Endothelial cell of umbilical vein (primary cell): ENCODE results near the gene RAB7A. TPM values are rescaled to one million over a fixed set of nuclear protein-coding genes. Genes with fewer than 3 reads are reported as not detected.
"Not testable (repeated sequence)": the region's sequence is repeated elsewhere in the genome, so short reads cannot be mapped to it uniquely, and the experiment has no call there.

ENCODE experiments used
- BruUV-seq: library from RNA; stranded (reverse); fragments of 400-500 nt; replicated peaks from 2 replicates; lab custom pipeline; 2021; lab: Mats Ljungman, UMichigan
- CTCF ChIA-PET: fragments of 300-600, 350-600 bp; sonication (Branson Sonifier 250); formaldehyde crosslinking; loops from one replicate; lab custom pipeline; 2021; ENCODE audit warnings: antibody characterized with exemption, inconsistent platforms; lab: Charles Lee
- POLR2A ChIA-PET: fragments of 300-600, 350-600 bp; sonication (Branson Sonifier 250); formaldehyde crosslinking; loops from one replicate; lab custom pipeline; 2021; ENCODE audit warnings: antibody characterized with exemption, inconsistent platforms; lab: Charles Lee
- DNase-seq: peaks from one replicate; pipeline ENCODE4 v3.0.0-alpha.2; 2011; ENCODE audit warnings: low read depth, low spot score
- FAIRE-seq: peaks from 2 replicates; lab custom pipeline; 2011; peaks lifted over from hg19 to GRCh38; lab: Jason Lieb, UNC
- H2AFZ ChIP-seq: 2 replicates; pipeline ENCODE4 v1.6.0; 2012; ENCODE audit warnings: low read depth, low read length, control low read depth, inconsistent platforms
- H3K27ac ChIP-seq: 2 replicates; pipeline ENCODE4 v1.5.1; 2011; ENCODE audit warnings: low read depth, mild to moderate bottlenecking, control low read depth, low read length, moderate library complexity; ENCODE audit not compliant: insufficient read depth
- H3K27me3 ChIP-seq, 2 experiments: 2 replicates each; pipeline versions ENCODE4 v1.6.0 to v1.6.1; 2011; ENCODE audit warnings: low read length in 2 of 2, mixed read lengths in 1 of 2; ENCODE audit not compliant: control insufficient read depth in 2 of 2, insufficient read depth in 2 of 2
- H3K36me3 ChIP-seq, 2 experiments: 2 replicates in 1 of 2; 3 replicates in 1 of 2; pipeline ENCODE4 v1.5.1; 2011; ENCODE audit warnings: low read length in 2 of 2, mild to moderate bottlenecking in 1 of 2, moderate library complexity in 1 of 2; ENCODE audit not compliant: control insufficient read depth in 2 of 2, insufficient read depth in 2 of 2; ENCODE audit errors: extremely low read depth in 1 of 2
- H3K4me1 ChIP-seq: 3 replicates; pipeline ENCODE4 v1.5.1; 2011; ENCODE audit warnings: mild to moderate bottlenecking, low read length; ENCODE audit not compliant: control insufficient read depth, insufficient read depth; ENCODE audit errors: extremely low read depth
- H3K4me2 ChIP-seq: 2 replicates; pipeline ENCODE4 v1.6.1; 2011; ENCODE audit warnings: low read length, control low read depth, mixed read lengths; ENCODE audit not compliant: insufficient read depth
- H3K4me3 ChIP-seq, 3 experiments: fragments of 200-600 bp in 1 of 3; sonication (generic), shearing (Covaris generic) in 1 of 3; replicated peaks in 1 of 3; 2 replicates each; pipeline ENCODE4 v1.5.1; 2011 to 2016; ENCODE audit warnings: control low read depth in 3 of 3, low read length in 3 of 3, mild to moderate bottlenecking in 2 of 3, inconsistent platforms in 1 of 3, low read depth in 1 of 3, moderate library complexity in 1 of 3; ENCODE audit not compliant: insufficient read depth in 1 of 3
- H3K79me2 ChIP-seq: 2 replicates; pipeline ENCODE4 v1.6.0; 2012; ENCODE audit warnings: low read length, inconsistent platforms; ENCODE audit not compliant: control insufficient read depth, insufficient read depth
- H3K9ac ChIP-seq: replicated peaks from 2 replicates; pipeline ENCODE3; 2011; ENCODE audit warnings: low read length, control low read depth; ENCODE audit not compliant: insufficient read depth; ENCODE audit errors: extremely low read depth
- H3K9me1 ChIP-seq: replicated peaks from 3 replicates; pipeline ENCODE4 v1.6.0; 2011; ENCODE audit warnings: mild to moderate bottlenecking, low read length; ENCODE audit not compliant: control insufficient read depth, insufficient read depth; ENCODE audit errors: extremely low read depth
- H3K9me3 ChIP-seq: replicated peaks from 2 replicates; pipeline ENCODE4 v1.5.1; 2012; ENCODE audit warnings: low read length, inconsistent platforms; ENCODE audit not compliant: control insufficient read depth, insufficient read depth
- H4K20me1 ChIP-seq: replicated peaks from 2 replicates; pipeline ENCODE3; 2011; ENCODE audit warnings: mild to moderate bottlenecking, low read length; ENCODE audit not compliant: control insufficient read depth, insufficient read depth; ENCODE audit errors: extremely low read depth
- CTCF ChIP-seq, 2 donors: IDR thresholded peaks; 1 replicate in 1 of 2; 2 replicates in 1 of 2; pipeline ENCODE4 v1.5.1; 2011; ENCODE audit warnings: low read length in 2 of 2, mild to moderate bottlenecking in 2 of 2, moderate library complexity in 2 of 2, control low read depth in 1 of 2, inconsistent platforms in 1 of 2, low read depth in 1 of 2; ENCODE audit not compliant: insufficient read depth in 1 of 2; ENCODE audit errors: extremely low read depth in 1 of 2
- EZH2 ChIP-seq: IDR thresholded peaks from 2 replicates; pipeline ENCODE4 v1.6.1; 2012; ENCODE audit warnings: borderline replicate concordance, low read depth, mild to moderate bottlenecking, moderate library complexity, low read length, inconsistent platforms; ENCODE audit not compliant: severe bottlenecking
- FOS ChIP-seq: IDR thresholded peaks from 2 replicates; pipeline ENCODE4 v1.6.1; 2011; ENCODE audit warnings: mild to moderate bottlenecking, low read length, moderate library complexity, borderline replicate concordance; ENCODE audit not compliant: insufficient read depth
- GATA2 ChIP-seq: IDR thresholded peaks from 2 replicates; pipeline ENCODE4 v1.7.0; 2011; ENCODE audit warnings: low read depth, mild to moderate bottlenecking, moderate library complexity, mixed read lengths, low read length; ENCODE audit not compliant: insufficient read length, insufficient read depth
- JUN ChIP-seq: IDR thresholded peaks from 2 replicates; pipeline ENCODE4 v1.6.1; 2011; ENCODE audit warnings: borderline replicate concordance, low read depth; ENCODE audit not compliant: insufficient read length, insufficient read depth
- MAX ChIP-seq: IDR thresholded peaks from 2 replicates; pipeline ENCODE4 v1.6.1; 2011; ENCODE audit not compliant: insufficient read depth, insufficient read length
- MYC ChIP-seq: IDR thresholded peaks from one replicate; pipeline ENCODE4 v1.6.1; 2011; ENCODE audit warnings: mild to moderate bottlenecking, low read depth, low read length
- POLR2A ChIP-seq: IDR thresholded peaks from 2 replicates; pipeline ENCODE4 v1.6.1; 2012; ENCODE audit warnings: low read depth, mild to moderate bottlenecking, control low read depth, low read length
- POLR2AphosphoS5 ChIP-seq: IDR thresholded peaks from 2 replicates; pipeline ENCODE4 v1.6.1; 2012; ENCODE audit warnings: low read depth, mild to moderate bottlenecking, control low read depth, low read length, moderate library complexity; ENCODE audit not compliant: insufficient read depth
- dilution Hi-C: fragments of 300-500 bp; cut with MboI; formaldehyde crosslinking; loops from one replicate; pipeline ENCODE4 v1.15.0; 2019; ENCODE audit warnings: low sequenced_read_pairs; ENCODE audit not compliant: extremely low pct_ligation_motif_present
- intact Hi-C: fragments of 100-400 bp; cut with micrococcal nuclease; formaldehyde crosslinking; loops from one replicate; pipeline ENCODE4 v1.10.0; 2022
- polyA plus RNA-seq, 4 experiments: library from polyadenylated mRNA; depleted of rRNA in 3 of 4; stranded (reverse) in 3 of 4; unstranded in 1 of 4; fragments of >200 nt; gene quantifications; 2 replicates each; pipeline versions ENCODE4 v1.2.1 to v1.2.3, GENCODE V29; 2011 to 2012; ENCODE audit warnings: missing spikeins in 1 of 4
- total RNA-seq: library from RNA; stranded (reverse); gene quantifications from 2 replicates; pipeline ENCODE4 v1.2.3, GENCODE V29; 2021

The RAB7A gene
- total and polyA plus RNA-seq, 2 donors (not counting 3 experiments of a cell fraction or from before 2014, with no cell fraction given): 243 to 262 TPM

- peaks cover 0 to 4% of the 10 kb centered on the region in 2 experiments for H3K36me3 ChIP-seq
- H3K27me3 ChIP-seq: no peaks in the 10 kb centered on the region
- no peak overlapping the region for H2AFZ ChIP-seq
- peaks cover 82% of the 10 kb centered on the region for H3K79me2 ChIP-seq
- TF ChIP-seq JUN (no peak), MYC (no peak), POLR2A (no peak), EZH2 (no peak), POLR2AphosphoS5 (no peak), CTCF (IDR thresholded peaks at IDR 0.05; ENCODE audit: extremely low read depth in 1 of 2, insufficient read depth in 1 of 2, low read depth in 1 of 2, low read length in 2 of 2) (no peak), GATA2 (no peak), FOS (no peak), MAX (no peak)
- H3K9ac ChIP-seq: no peak overlapping the region
- no peaks in the 10 kb centered on the region for H3K4me1 ChIP-seq
- no TSS peak for BruUV-seq
- FAIRE-seq: no peak
- no peak overlapping the region for H3K4me2 ChIP-seq
- H3K27ac ChIP-seq: no peak overlapping the region
- no peak for DNase-seq
- H3K9me3 ChIP-seq: no peaks in the 10 kb centered on the region
- H4K20me1 ChIP-seq: peaks cover 5% of the 10 kb centered on the region
- POLR2A ChIA-PET: interaction anchor here (0.6 kb wide), 1 partner anchor 12 kb away, joined by 8 read pairs; no protein-coding TSS in a partner anchor
- intact Hi-C loops (no loop called here), dilution Hi-C loops (no loop called here)
- CTCF ChIA-PET: no interaction called here
- no peak overlapping the region for H3K4me3 ChIP-seq
- no peaks in the 10 kb centered on the region for H3K9me1 ChIP-seq
Observed at GRCh38 chr3:128749035-128749434, 23.1 kb downstream of the RAB7A start.

- H3K4me1 ChIP-seq, H3K9me3 ChIP-seq, H3K4me2 ChIP-seq, H4K20me1 ChIP-seq, H3K36me3 ChIP-seq, dilution Hi-C loops, H3K4me3 ChIP-seq, H3K27me3 ChIP-seq, H3K27ac ChIP-seq, H2AFZ ChIP-seq, CTCF ChIA-PET, FAIRE-seq, H3K9me1 ChIP-seq, H3K9ac ChIP-seq, DNase-seq, BruUV-seq, intact Hi-C loops: not testable (repeated sequence)
- POLR2A ChIA-PET: interaction anchor here (0.6 kb wide), 1 partner anchor 13 kb away, joined by 8 read pairs; no protein-coding TSS in a partner anchor
- H3K79me2 ChIP-seq: peaks cover 80% of the 10 kb centered on the region
Observed at GRCh38 chr3:128749561-128749960, 23.6 kb downstream of the RAB7A start.
